ENCODE measurements around the gene SETD7. TPM values are rescaled to one million over a fixed set of nuclear protein-coding genes. Genes with fewer than 3 reads are reported as not detected.

SETD7 gene
- total and polyA plus RNA-seq, 2 donors from 2014 or later, result 6.5 to 29.1 TPM

- Histone ChIP-seq H3K27ac (ENCODE audit: low read depth in 2 of 2, low read length in 2 of 2) (no peak overlapping the region), H3K4me1 (ENCODE audit: control insufficient read depth in 2 of 3, insufficient read depth in 2 of 3, low read depth in 1 of 3, low read length in 3 of 3) (no peaks in the 10 kb centered on the region), H3K27me3 (ENCODE audit: control insufficient read depth, insufficient read depth, low read length) (no peaks in the 10 kb centered on the region), H3K4me3 (ENCODE audit: low read length in 3 of 3) (no peak overlapping the region), H3K9me3 (ENCODE audit: control insufficient read depth in 2 of 3, insufficient read depth in 1 of 3, low read length in 3 of 3) (no peaks in the 10 kb centered on the region), H3K9ac (ENCODE audit: low read length in 3 of 3) (no peak overlapping the region), H3K36me3 (ENCODE audit: control insufficient read depth in 2 of 3, insufficient read depth in 3 of 3, low read length in 3 of 3) (no peaks in the 10 kb centered on the region)
- no peak for TF ChIP-seq CTCF (IDR thresholded peaks at IDR 0.05; ENCODE audit: borderline replicate concordance, extremely low read depth, insufficient read depth)
- no peak for FAIRE-seq
- intact Hi-C loops (cut with DNase I), result no loop called here
- DNase-seq, result peak in 1 of 5 donors; percentile 28
Observed at GRCh38 chr4:139501527-139501926, 54.5 kb downstream of the SETD7 start.

- intact Hi-C loops (cut with DNase I), result no loop called here
- Histone ChIP-seq H3K27ac (ENCODE audit: low read depth in 2 of 2, low read length in 2 of 2) (no peak overlapping the region), H3K9me3 (ENCODE audit: control insufficient read depth in 2 of 3, insufficient read depth in 1 of 3, low read length in 3 of 3) (no peaks in the 10 kb centered on the region), H3K4me3 (ENCODE audit: low read length in 3 of 3) (no peak overlapping the region), H3K36me3 (ENCODE audit: control insufficient read depth in 2 of 3, insufficient read depth in 3 of 3, low read length in 3 of 3) (no peaks in the 10 kb centered on the region), H3K4me1 (ENCODE audit: control insufficient read depth in 2 of 3, insufficient read depth in 2 of 3, low read depth in 1 of 3, low read length in 3 of 3) (no peaks in the 10 kb centered on the region), H3K9ac (ENCODE audit: low read length in 3 of 3) (no peak overlapping the region), H3K27me3 (ENCODE audit: control insufficient read depth, insufficient read depth, low read length) (no peaks in the 10 kb centered on the region)
- no peak for FAIRE-seq
- no peak for TF ChIP-seq CTCF (IDR thresholded peaks at IDR 0.05; ENCODE audit: borderline replicate concordance, extremely low read depth, insufficient read depth)
- DNase-seq, result no peak
Observed at GRCh38 chr4:139501117-139501516, 54.9 kb downstream of the SETD7 start.

GRCh38 chr4:139499186-139499585 is 56.8 kb downstream of the SETD7 start:
- FAIRE-seq, result no peak
- H3K27ac ChIP-seq (ENCODE audit: low read depth in 2 of 2, low read length in 2 of 2), result no peak overlapping the region
- H3K4me1 ChIP-seq (ENCODE audit: control insufficient read depth in 2 of 3, insufficient read depth in 2 of 3, low read depth in 1 of 3, low read length in 3 of 3), result no peaks in the 10 kb centered on the region
- H3K36me3 ChIP-seq (ENCODE audit: control insufficient read depth in 2 of 3, insufficient read depth in 3 of 3, low read length in 3 of 3), result no peaks in the 10 kb centered on the region
- no peaks in the 10 kb centered on the region for H3K9me3 ChIP-seq (ENCODE audit: control insufficient read depth in 2 of 3, insufficient read depth in 1 of 3, low read length in 3 of 3)
- no peaks in the 10 kb centered on the region for H3K27me3 ChIP-seq (ENCODE audit: control insufficient read depth, insufficient read depth, low read length)
- H3K4me3 ChIP-seq (ENCODE audit: low read length in 3 of 3), result no peak overlapping the region
- DNase-seq, result peak in 2 of 5 donors; percentile 61 to 63
- intact Hi-C loops (cut with DNase I), result no loop called here
- no peak for TF ChIP-seq CTCF (IDR thresholded peaks at IDR 0.05; ENCODE audit: borderline replicate concordance, extremely low read depth, insufficient read depth)
- H3K9ac ChIP-seq (ENCODE audit: low read length in 3 of 3), result no peak overlapping the region

GRCh38 chr4:139493176-139493575 is 62.8 kb downstream of the SETD7 start:
- Histone ChIP-seq H3K4me3 (ENCODE audit: low read length in 3 of 3) (no peak overlapping the region), H3K27me3 (ENCODE audit: control insufficient read depth, insufficient read depth, low read length) (no peaks in the 10 kb centered on the region), H3K4me1 (ENCODE audit: control insufficient read depth in 2 of 3, insufficient read depth in 2 of 3, low read depth in 1 of 3, low read length in 3 of 3) (no peaks in the 10 kb centered on the region), H3K9me3 (ENCODE audit: control insufficient read depth in 2 of 3, insufficient read depth in 1 of 3, low read length in 3 of 3) (no peaks in the 10 kb centered on the region), H3K27ac (ENCODE audit: low read depth in 2 of 2, low read length in 2 of 2) (no peak overlapping the region), H3K36me3 (ENCODE audit: control insufficient read depth in 2 of 3, insufficient read depth in 3 of 3, low read length in 3 of 3) (no peaks in the 10 kb centered on the region), H3K9ac (ENCODE audit: low read length in 3 of 3) (no peak overlapping the region)
- intact Hi-C loops (cut with DNase I), result no loop called here
- FAIRE-seq (no peak), DNase-seq (no peak)
- no peak for TF ChIP-seq CTCF (IDR thresholded peaks at IDR 0.05; ENCODE audit: borderline replicate concordance, extremely low read depth, insufficient read depth)

Data from kidney (tissue), 14 donors.